ENCODE measurements around the gene RBM20. TPM values are rescaled to one million over a fixed set of nuclear protein-coding genes. Genes with fewer than 3 reads are reported as not detected.

Gene RBM20
- total RNA-seq, 1 experiment from 2014 or later = 0.17 TPM

DNA sequence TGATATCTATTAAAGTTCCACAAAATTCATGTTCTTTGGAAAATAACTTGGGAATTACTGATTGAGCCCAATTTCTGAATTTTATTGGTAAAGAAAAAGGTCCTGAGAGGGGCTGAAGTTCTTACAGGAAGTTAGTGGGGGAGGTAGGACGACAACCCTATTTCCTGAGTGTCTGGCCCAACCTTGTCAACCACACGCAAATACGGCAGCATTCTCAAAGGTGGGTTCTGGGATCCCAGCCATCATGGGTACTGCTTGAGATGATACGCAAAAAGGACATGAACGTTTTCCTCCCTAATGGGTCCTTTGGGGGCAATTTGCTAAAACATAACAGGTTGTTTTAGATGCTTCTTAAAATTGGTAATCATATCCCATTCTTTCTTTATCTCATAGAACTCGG is 224.8 kb downstream of the RBM20 start:
- Mint-ChIP-seq H3K4me1 (peaks cover 24 to 39% of the 10 kb centered on the region in 2 experiments), H3K27ac (no peak overlapping the region), H3K36me3 (ENCODE audit: insufficient read depth in 1 of 3, low read depth in 3 of 3) (peaks cover 0 to 4% (median 0%) of the 10 kb centered on the region in 3 experiments; a peak in 1 of 7 replicates), H3K4me3 (no peak overlapping the region), H3K9me3 (no peaks in the 10 kb centered on the region; a peak in 1 of 5 replicates), H3K27me3 (ENCODE audit: low read depth) (no peaks in the 10 kb centered on the region)
- WGBS (ENCODE audit: extremely low coverage, insufficient read length, low lambda C conversion rate) = no CpG with 5 or more reads among the region's 6 CpGs
- no peak for DNase-seq
- no peak overlapping the region for H2BK20ac ChIP-seq (ENCODE audit: low read depth, low read length, poor library complexity, severe bottlenecking)
- no peak overlapping the region for H3T11ph ChIP-seq (ENCODE audit: low read length)
- H3K27ac ChIP-seq (ENCODE audit: insufficient read length, low read depth, low read length) = no peak overlapping the region
- H3K79me1 ChIP-seq (ENCODE audit: insufficient read depth, low read depth, low read length, poor library complexity, severe bottlenecking) = no peaks in the 10 kb centered on the region
- H3K23me2 ChIP-seq (ENCODE audit: insufficient read length, low read depth, low read length, poor library complexity, severe bottlenecking) = peaks cover 11% of the 10 kb centered on the region
- TF ChIP-seq CTCF (conservative IDR thresholded peaks at IDR 0.05) = no peak
- H2BK12ac ChIP-seq (ENCODE audit: insufficient read length, low read depth, low read length) = no peak overlapping the region
- no peak overlapping the region for H2AK5ac ChIP-seq (ENCODE audit: insufficient read length, low read length)
- H3K4ac ChIP-seq (ENCODE audit: low read depth, low read length) = no peak overlapping the region
- H2BK15ac ChIP-seq (ENCODE audit: low read depth, low read length) = no peak overlapping the region
- H2AFZ ChIP-seq (ENCODE audit: low read length) = no peak overlapping the region
- H2BK120ac ChIP-seq (ENCODE audit: low read depth, low read length, poor library complexity, severe bottlenecking) = no peak overlapping the region
- H3K4me2 ChIP-seq (ENCODE audit: insufficient read depth, insufficient read length, low read length) = no peak overlapping the region
- no peaks in the 10 kb centered on the region for H3K27me3 ChIP-seq (ENCODE audit: insufficient read depth, low read length)
- no peak overlapping the region for H3K23ac ChIP-seq (ENCODE audit: insufficient read length, low read depth, low read length)
- no peak overlapping the region for H3K9ac ChIP-seq (ENCODE audit: extremely low read depth, insufficient read length, low read length)
- H2BK5ac ChIP-seq (ENCODE audit: insufficient read length, low read length) = no peak overlapping the region
- H3K56ac ChIP-seq (ENCODE audit: insufficient read length, low read depth, low read length) = no peak overlapping the region
- no peaks in the 10 kb centered on the region; the same call in 1 of the 2 replicates for H3K4me1 ChIP-seq (ENCODE audit: insufficient read depth, low read length)
- H4K5ac ChIP-seq (ENCODE audit: insufficient read length, low read depth, low read length) = no peak overlapping the region
- H4K91ac ChIP-seq (ENCODE audit: insufficient read length, low read depth, low read length) = no peak overlapping the region
- no peaks in the 10 kb centered on the region for H3K9me3 ChIP-seq (ENCODE audit: control insufficient read depth, low read depth, low read length)
- no peaks in the 10 kb centered on the region for H3K79me2 ChIP-seq (ENCODE audit: insufficient read depth, low read length)
- no peak overlapping the region for H4K8ac ChIP-seq (replicated peaks; ENCODE audit: insufficient read length, low read depth, low read length)
- no peak overlapping the region for H3K18ac ChIP-seq (ENCODE audit: insufficient read length, low read depth, low read length)
- no peak overlapping the region for H3K14ac ChIP-seq (ENCODE audit: insufficient read depth, low read length)
- no peaks in the 10 kb centered on the region for H4K20me1 ChIP-seq (ENCODE audit: control insufficient read depth, insufficient read depth, insufficient read length)
